Measurements from ENCODE around the gene PPP1R9A.

DNA sequence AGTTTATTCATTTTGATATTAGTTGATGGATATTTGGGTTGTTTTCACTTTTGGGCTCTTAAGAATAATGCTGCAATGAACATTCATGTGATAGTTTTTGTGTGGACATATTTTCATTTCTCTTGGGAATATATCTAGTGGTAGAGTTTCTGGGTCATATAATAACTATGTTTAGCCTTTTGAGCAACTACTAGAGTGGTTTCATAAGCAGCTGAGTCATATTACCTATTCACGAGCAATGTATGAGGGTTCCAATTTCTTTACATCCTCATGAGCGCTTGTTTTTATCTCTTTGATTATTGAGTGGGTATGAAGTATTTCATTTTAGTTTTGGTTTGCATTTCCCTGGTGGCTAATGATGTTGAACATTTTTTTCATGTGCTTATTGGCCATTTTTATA is 234.4 kb downstream of the PPP1R9A start:
- no peak for TF ChIP-seq EZH2 (IDR thresholded peaks at IDR 0.05; ENCODE audit: low read length)
- TF ChIP-seq, protein P1, sequence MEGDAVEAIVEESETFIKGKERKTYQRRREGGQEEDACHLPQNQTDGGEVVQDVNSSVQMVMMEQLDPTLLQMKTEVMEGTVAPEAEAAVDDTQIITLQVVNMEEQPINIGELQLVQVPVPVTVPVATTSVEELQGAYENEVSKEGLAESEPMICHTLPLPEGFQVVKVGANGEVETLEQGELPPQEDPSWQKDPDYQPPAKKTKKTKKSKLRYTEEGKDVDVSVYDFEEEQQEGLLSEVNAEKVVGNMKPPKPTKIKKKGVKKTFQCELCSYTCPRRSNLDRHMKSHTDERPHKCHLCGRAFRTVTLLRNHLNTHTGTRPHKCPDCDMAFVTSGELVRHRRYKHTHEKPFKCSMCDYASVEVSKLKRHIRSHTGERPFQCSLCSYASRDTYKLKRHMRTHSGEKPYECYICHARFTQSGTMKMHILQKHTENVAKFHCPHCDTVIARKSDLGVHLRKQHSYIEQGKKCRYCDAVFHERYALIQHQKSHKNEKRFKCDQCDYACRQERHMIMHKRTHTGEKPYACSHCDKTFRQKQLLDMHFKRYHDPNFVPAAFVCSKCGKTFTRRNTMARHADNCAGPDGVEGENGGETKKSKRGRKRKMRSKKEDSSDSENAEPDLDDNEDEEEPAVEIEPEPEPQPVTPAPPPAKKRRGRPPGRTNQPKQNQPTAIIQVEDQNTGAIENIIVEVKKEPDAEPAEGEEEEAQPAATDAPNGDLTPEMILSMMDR (optimal IDR thresholded peaks at IDR 0.05 in 1 of 3, IDR thresholded peaks at IDR 0.05 in 1 of 3, conservative IDR thresholded peaks at IDR 0.05 in 1 of 3; ENCODE audit: extremely low read depth in 1 of 3, insufficient read depth in 2 of 3, low read length in 3 of 3): no peak

Data from keratinocyte (primary cell).